HepG2 (cell line): ENCODE data around the gene TAF6. TPM values are rescaled to one million over a fixed set of nuclear protein-coding genes. Genes with fewer than 3 reads are reported as not detected.
A peak's percentile ranks its signal among the peaks of the same experiment; 100 is the strongest.

Source experiments
- HMGXB4 ChIP-seq, 2 experiments: sonication (generic) in 1 of 2; formaldehyde crosslinking in 1 of 2; IDR thresholded peaks; 2 replicates each; pipeline versions ENCODE4 v1.4.0 to v1.6.1; 2018 to 2020; ENCODE audit warnings: missing genetic modification reagents in 2 of 2, borderline replicate concordance in 1 of 2, low read depth in 1 of 2, mild to moderate bottlenecking in 1 of 2, missing biosample characterization in 1 of 2
- MAFF ChIP-seq: IDR thresholded peaks from 2 replicates; pipeline ENCODE4 v1.6.1; 2011; ENCODE audit warnings: low read depth, low read length, improper control_type of control experiment
- NR2F6 ChIP-seq, 2 experiments: IDR thresholded peaks; 2 replicates each; pipeline ENCODE4 v1.6.1; 2016; ENCODE audit warnings: antibody characterized with exemption in 1 of 2, mild to moderate bottlenecking in 1 of 2
- PHF20 ChIP-seq: sonication (generic); formaldehyde crosslinking; IDR thresholded peaks from 2 replicates; pipeline ENCODE4 v1.5.0; 2020; ENCODE audit warnings: mild to moderate bottlenecking, missing genetic modification reagents
- RAD21 ChIP-seq: fragments of 450-650 bp; formaldehyde crosslinking; IDR thresholded peaks from 2 replicates; pipeline ENCODE4 v1.5.0; 2020; ENCODE audit warnings: mild to moderate bottlenecking
- SP4 ChIP-seq: sonication (generic); formaldehyde crosslinking; IDR thresholded peaks from 2 replicates; pipeline ENCODE4 v1.8.1; 2023; ENCODE audit warnings: mild to moderate bottlenecking, missing genetic modification reagents
- ZNF790 ChIP-seq: sonication (generic); formaldehyde crosslinking; IDR thresholded peaks from 2 replicates; pipeline ENCODE4 v1.8.0; 2022; ENCODE audit warnings: missing genetic modification reagents, mild to moderate bottlenecking, borderline replicate concordance
- ZNF816 ChIP-seq: sonication (generic); formaldehyde crosslinking; IDR thresholded peaks from 2 replicates; pipeline ENCODE4 v1.8.0; 2022; ENCODE audit warnings: missing genetic modification reagents, mild to moderate bottlenecking, borderline replicate concordance
- polyA plus RNA-seq, 8 experiments: library from polyadenylated mRNA; depleted of rRNA in 3 of 8; stranded (reverse) in 7 of 8; unstranded in 1 of 8; fragments of >200 nt; fragmentation: Illumina TruSeq in 4 of 8; extraction: Trizol in 4 of 8; gene quantifications; 2 replicates each; pipeline versions ENCODE4 v1.2.1 to v1.2.3, GENCODE V29; 2011 to 2016; ENCODE audit warnings: low read depth in 4 of 8, missing spikeins in 1 of 8, mixed read lengths in 1 of 8; ENCODE audit not compliant: insufficient read depth in 1 of 8
- total RNA-seq, 5 experiments: library from RNA; depleted of rRNA; stranded (reverse); fragments of >200 nt; fragmentation: Illumina TruSeq; extraction: Trizol; gene quantifications; 2 replicates each; pipeline ENCODE4 v1.2.3, GENCODE V29; 2016; ENCODE audit warnings: low read depth in 1 of 5
- TF ChIP-seq, protein P1 (sequence below): sonication (generic); formaldehyde crosslinking; IDR thresholded peaks from 2 replicates; pipeline ENCODE4 v1.8.0; 2022; ENCODE audit warnings: low read depth, missing genetic modification reagents
- TF ChIP-seq, protein P2 (sequence below), 2 experiments: fragments of 450-650 bp in 1 of 2; sonication (generic) in 1 of 2; formaldehyde crosslinking in 1 of 2; IDR thresholded peaks; 2 replicates each; pipeline versions ENCODE4 v1.6.1 to v1.8.0; 2016 to 2022; ENCODE audit warnings: antibody characterized with exemption in 1 of 2, mild to moderate bottlenecking in 1 of 2, missing genetic modification reagents in 1 of 2

Gene TAF6
- total and polyA plus RNA-seq, 2 of the 13 experiments (the other 11 are each of a cell fraction or from before 2014, with no cell fraction given): 12.9 to 18.8 TPM

DNA sequence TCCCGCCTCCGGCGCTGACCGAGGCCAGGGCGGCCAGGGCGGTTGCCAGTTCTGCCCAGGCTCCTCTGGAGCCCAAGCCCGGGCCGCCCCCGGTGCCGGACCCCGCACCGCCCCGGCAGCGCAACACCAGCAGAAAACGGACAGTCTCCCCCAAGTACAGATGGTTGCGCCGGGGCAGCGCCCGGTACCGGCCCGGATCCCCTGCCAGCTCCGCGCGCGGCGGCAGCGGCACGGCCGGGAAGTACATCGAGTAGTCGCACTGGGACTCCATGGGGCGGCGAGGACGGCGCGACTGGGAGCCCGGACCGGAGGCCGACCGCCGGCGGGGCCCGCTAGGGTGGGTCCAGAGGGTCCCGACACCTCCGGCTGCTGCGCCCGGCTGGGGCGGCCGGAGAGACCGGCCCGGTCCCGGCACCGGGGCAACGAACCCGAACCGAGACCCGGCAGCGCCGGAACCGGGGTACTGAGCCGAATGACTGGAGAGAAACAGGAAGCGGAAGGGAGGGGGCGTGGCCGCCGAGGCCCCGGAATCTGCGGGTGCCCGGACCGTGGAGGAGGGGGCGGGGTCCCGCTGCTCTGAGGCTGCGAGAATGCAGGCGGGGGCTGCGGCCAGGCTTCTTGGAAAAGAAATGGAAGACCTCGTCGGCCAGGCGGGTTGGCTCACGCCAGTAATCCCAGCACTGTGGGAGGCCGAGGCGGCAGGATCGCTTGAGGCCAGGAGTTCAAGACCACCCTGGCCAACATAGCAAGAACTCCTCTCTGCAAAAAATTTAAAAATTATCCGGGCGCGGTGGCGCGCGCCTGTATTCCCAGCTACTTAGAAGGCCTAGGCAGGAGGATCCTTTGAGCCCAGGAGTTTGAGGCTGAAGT, 39.3 kb upstream of the TAF6 start, which contains the start of gene TRAPPC14 (continued):
- TF ChIP-seq, protein P1, sequence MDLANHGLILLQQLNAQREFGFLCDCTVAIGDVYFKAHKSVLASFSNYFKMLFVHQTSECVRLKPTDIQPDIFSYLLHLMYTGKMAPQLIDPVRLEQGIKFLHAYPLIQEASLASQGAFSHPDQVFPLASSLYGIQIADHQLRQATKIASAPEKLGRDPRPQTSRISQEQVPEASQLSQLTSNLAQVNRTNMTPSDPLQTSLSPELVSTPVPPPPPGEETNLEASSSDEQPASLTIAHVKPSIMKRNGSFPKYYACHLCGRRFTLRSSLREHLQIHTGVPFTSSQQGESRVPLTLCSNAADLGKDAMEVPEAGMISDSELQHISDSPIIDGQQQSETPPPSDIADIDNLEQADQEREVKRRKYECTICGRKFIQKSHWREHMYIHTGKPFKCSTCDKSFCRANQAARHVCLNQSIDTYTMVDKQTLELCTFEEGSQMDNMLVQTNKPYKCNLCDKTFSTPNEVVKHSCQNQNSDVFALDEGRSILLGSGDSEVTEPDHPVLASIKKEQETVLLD: peak; percentile 76; the same call in 1 of the 2 replicates
- TF ChIP-seq RAD21 (CRISPR knock-in tag) (peak; percentile 32; the same call in 1 of the 2 replicates), SP4 (peak; percentile 91), ZNF816 (peak; percentile 61; the same call in 1 of the 2 replicates), NR2F6 (IDR thresholded peaks at IDR 0.05) (no peak), NR2F6 (CRISPR knock-in tag; IDR thresholded peaks at IDR 0.05) (peak; percentile 46; the same call in 1 of the 2 replicates), PHF20 (CRISPR knock-in tag) (peak; percentile 81), HMGXB4 (CRISPR knock-in tag; IDR thresholded peaks at IDR 0.05; ENCODE audit: borderline replicate concordance in 1 of 2, low read depth in 1 of 2) (peak; percentile 61 to 68; a peak in 3 of 4 replicates), MAFF (no peak), ZNF790 (CRISPR knock-in tag) (no peak)
- TF ChIP-seq, protein P2, sequence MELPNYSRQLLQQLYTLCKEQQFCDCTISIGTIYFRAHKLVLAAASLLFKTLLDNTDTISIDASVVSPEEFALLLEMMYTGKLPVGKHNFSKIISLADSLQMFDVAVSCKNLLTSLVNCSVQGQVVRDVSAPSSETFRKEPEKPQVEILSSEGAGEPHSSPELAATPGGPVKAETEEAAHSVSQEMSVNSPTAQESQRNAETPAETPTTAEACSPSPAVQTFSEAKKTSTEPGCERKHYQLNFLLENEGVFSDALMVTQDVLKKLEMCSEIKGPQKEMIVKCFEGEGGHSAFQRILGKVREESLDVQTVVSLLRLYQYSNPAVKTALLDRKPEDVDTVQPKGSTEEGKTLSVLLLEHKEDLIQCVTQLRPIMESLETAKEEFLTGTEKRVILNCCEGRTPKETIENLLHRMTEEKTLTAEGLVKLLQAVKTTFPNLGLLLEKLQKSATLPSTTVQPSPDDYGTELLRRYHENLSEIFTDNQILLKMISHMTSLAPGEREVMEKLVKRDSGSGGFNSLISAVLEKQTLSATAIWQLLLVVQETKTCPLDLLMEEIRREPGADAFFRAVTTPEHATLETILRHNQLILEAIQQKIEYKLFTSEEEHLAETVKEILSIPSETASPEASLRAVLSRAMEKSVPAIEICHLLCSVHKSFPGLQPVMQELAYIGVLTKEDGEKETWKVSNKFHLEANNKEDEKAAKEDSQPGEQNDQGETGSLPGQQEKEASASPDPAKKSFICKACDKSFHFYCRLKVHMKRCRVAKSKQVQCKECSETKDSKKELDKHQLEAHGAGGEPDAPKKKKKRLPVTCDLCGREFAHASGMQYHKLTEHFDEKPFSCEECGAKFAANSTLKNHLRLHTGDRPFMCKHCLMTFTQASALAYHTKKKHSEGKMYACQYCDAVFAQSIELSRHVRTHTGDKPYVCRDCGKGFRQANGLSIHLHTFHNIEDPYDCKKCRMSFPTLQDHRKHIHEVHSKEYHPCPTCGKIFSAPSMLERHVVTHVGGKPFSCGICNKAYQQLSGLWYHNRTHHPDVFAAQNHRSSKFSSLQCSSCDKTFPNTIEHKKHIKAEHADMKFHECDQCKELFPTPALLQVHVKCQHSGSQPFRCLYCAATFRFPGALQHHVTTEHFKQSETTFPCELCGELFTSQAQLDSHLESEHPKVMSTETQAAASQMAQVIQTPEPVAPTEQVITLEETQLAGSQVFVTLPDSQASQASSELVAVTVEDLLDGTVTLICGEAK (IDR thresholded peaks at IDR 0.05): no peak
- TF ChIP-seq, protein P2 (CRISPR knock-in tag; IDR thresholded peaks at IDR 0.05): peak; percentile 54
